ENCODE results near the gene HMGA1. TPM values are rescaled to one million over a fixed set of nuclear protein-coding genes. Genes with fewer than 3 reads are reported as not detected.

HMGA1 gene
- total and polyA plus RNA-seq, 2 of the 13 experiments (the other 11 are each of a cell fraction or from before 2014, with no cell fraction given), result 117 to 145 TPM

DNA sequence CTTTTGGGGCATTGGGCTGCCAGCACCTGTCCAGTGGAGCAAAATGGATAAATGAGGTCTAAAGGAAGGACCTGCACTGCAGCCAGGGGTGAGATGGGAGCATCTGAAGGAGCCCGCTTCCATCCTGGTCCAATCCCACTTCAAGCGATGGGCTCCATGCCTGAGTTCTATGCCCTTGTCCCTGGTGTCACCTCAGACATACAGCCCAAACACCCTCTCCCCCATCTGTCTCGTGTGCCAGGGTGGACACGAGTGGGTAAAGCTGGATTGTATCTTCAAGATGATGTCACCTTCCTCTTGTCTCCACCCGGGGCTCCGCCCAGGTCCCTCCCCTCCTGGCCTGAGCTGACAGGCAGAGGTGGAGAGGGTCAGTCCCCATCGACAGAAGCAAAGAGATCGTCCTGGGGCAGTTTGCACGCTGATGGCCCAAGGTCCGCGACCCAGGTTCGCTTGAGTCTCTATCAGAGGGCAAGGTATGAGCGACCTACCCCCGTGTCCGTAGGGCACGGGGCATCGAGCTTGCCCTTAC, 11.6 kb downstream of the HMGA1 start (continued):
- TF ChIP-seq DNMT3B (CRISPR knock-in tag; conservative IDR thresholded peaks at IDR 0.05) (no peak), KDM2A (CRISPR knock-in tag; IDR thresholded peaks at IDR 0.05; ENCODE audit: borderline replicate concordance, low read depth) (no peak), DDIT3 (CRISPR knock-in tag; IDR thresholded peaks at IDR 0.05) (no peak), ZNF24 (IDR thresholded peaks at IDR 0.05) (no peak), ZNF644 (CRISPR knock-in tag; IDR thresholded peaks at IDR 0.05; ENCODE audit: low read depth) (no peak), TOE1 (CRISPR knock-in tag; IDR thresholded peaks at IDR 0.05) (no peak), JUN (CRISPR knock-in tag; IDR thresholded peaks at IDR 0.05) (no peak), CENPT (CRISPR knock-in tag; IDR thresholded peaks at IDR 0.05; ENCODE audit: low read depth) (no peak), PHF21A (CRISPR knock-in tag; IDR thresholded peaks at IDR 0.05) (peak; percentile 1; the same call in 1 of the 2 replicates), NFYB (CRISPR knock-in tag; IDR thresholded peaks at IDR 0.05) (no peak), ZNF607 (CRISPR knock-in tag; IDR thresholded peaks at IDR 0.05; ENCODE audit: borderline replicate concordance) (no peak), TSC22D2 (CRISPR knock-in tag; IDR thresholded peaks at IDR 0.05; ENCODE audit: borderline replicate concordance) (0 out of 2 replicates have a peak, but pooled peaks have one; percentile 7), ZIK1 (CRISPR knock-in tag; IDR thresholded peaks at IDR 0.05; ENCODE audit: borderline replicate concordance, low read depth) (no peak), PRPF4 (IDR thresholded peaks at IDR 0.05; ENCODE audit: low read depth, low read length, poor library complexity, severe bottlenecking) (no peak), ZBTB44 (CRISPR knock-in tag; IDR thresholded peaks at IDR 0.05) (no peak), CENPX (CRISPR knock-in tag; IDR thresholded peaks at IDR 0.05) (no peak)
- TF ChIP-seq, protein P1, sequence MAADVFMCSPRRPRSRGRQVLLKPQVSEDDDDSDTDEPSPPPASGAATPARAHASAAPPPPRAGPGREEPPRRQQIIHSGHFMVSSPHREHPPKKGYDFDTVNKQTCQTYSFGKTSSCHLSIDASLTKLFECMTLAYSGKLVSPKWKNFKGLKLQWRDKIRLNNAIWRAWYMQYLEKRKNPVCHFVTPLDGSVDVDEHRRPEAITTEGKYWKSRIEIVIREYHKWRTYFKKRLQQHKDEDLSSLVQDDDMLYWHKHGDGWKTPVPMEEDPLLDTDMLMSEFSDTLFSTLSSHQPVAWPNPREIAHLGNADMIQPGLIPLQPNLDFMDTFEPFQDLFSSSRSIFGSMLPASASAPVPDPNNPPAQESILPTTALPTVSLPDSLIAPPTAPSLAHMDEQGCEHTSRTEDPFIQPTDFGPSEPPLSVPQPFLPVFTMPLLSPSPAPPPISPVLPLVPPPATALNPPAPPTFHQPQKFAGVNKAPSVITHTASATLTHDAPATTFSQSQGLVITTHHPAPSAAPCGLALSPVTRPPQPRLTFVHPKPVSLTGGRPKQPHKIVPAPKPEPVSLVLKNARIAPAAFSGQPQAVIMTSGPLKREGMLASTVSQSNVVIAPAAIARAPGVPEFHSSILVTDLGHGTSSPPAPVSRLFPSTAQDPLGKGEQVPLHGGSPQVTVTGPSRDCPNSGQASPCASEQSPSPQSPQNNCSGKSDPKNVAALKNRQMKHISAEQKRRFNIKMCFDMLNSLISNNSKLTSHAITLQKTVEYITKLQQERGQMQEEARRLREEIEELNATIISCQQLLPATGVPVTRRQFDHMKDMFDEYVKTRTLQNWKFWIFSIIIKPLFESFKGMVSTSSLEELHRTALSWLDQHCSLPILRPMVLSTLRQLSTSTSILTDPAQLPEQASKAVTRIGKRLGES (CRISPR knock-in tag; IDR thresholded peaks at IDR 0.05; ENCODE audit: borderline replicate concordance), result no peak
- TF ChIP-seq, protein P2, sequence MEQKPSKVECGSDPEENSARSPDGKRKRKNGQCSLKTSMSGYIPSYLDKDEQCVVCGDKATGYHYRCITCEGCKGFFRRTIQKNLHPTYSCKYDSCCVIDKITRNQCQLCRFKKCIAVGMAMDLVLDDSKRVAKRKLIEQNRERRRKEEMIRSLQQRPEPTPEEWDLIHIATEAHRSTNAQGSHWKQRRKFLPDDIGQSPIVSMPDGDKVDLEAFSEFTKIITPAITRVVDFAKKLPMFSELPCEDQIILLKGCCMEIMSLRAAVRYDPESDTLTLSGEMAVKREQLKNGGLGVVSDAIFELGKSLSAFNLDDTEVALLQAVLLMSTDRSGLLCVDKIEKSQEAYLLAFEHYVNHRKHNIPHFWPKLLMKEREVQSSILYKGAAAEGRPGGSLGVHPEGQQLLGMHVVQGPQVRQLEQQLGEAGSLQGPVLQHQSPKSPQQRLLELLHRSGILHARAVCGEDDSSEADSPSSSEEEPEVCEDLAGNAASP (CRISPR knock-in tag; IDR thresholded peaks at IDR 0.05; ENCODE audit: borderline replicate concordance), result no peak
- TF ChIP-seq, protein P3, sequence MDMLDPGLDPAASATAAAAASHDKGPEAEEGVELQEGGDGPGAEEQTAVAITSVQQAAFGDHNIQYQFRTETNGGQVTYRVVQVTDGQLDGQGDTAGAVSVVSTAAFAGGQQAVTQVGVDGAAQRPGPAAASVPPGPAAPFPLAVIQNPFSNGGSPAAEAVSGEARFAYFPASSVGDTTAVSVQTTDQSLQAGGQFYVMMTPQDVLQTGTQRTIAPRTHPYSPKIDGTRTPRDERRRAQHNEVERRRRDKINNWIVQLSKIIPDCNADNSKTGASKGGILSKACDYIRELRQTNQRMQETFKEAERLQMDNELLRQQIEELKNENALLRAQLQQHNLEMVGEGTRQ (IDR thresholded peaks at IDR 0.05; ENCODE audit: low read depth, low read length), result no peak
- TF ChIP-seq, protein P3 (CRISPR knock-in tag; IDR thresholded peaks at IDR 0.05; ENCODE audit: borderline replicate concordance), result no peak
- TF ChIP-seq, protein P4, sequence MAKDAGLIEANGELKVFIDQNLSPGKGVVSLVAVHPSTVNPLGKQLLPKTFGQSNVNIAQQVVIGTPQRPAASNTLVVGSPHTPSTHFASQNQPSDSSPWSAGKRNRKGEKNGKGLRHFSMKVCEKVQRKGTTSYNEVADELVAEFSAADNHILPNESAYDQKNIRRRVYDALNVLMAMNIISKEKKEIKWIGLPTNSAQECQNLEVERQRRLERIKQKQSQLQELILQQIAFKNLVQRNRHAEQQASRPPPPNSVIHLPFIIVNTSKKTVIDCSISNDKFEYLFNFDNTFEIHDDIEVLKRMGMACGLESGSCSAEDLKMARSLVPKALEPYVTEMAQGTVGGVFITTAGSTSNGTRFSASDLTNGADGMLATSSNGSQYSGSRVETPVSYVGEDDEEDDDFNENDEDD (CRISPR knock-in tag; IDR thresholded peaks at IDR 0.05; ENCODE audit: borderline replicate concordance), result no peak

Data from HepG2 (cell line).